Neural progenitor cell (in vitro differentiated cells): Measurements from ENCODE around the gene TXNRD1. TPM values are rescaled to one million over a fixed set of nuclear protein-coding genes. Genes with fewer than 3 reads are reported as not detected.

Experiments used
- DNase-seq: peaks from one replicate; pipeline ENCODE4 v3.0.0-alpha.2; 2016; ENCODE audit warnings: low spot score
- H2AFZ ChIP-seq: fragments of 200-600 bp; sonication (generic); replicated peaks from 2 replicates; pipeline ENCODE4 v1.6.1; 2016; ENCODE audit warnings: antibody characterized with exemption
- H3F3A ChIP-seq: fragments of 200-600 bp; sonication (generic); 2 replicates; pipeline ENCODE4 v1.6.1; 2016; ENCODE audit warnings: antibody characterized with exemption, low read depth
- H3K27ac ChIP-seq: fragments of 200-600 bp; sonication (generic); 2 replicates; pipeline ENCODE4 v1.5.1; 2016; ENCODE audit warnings: mild to moderate bottlenecking
- H3K27me3 ChIP-seq: fragments of 200-600 bp; sonication (generic); 2 replicates; pipeline ENCODE4 v1.6.1; 2016; ENCODE audit warnings: mild to moderate bottlenecking, moderate library complexity
- H3K36me3 ChIP-seq: fragments of 200-600 bp; sonication (generic); 2 replicates; pipeline ENCODE4 v1.5.1; 2016
- H3K4me1 ChIP-seq: fragments of 200-600 bp; sonication (generic); 2 replicates; pipeline ENCODE4 v1.6.1; 2016; ENCODE audit warnings: mixed run types
- H3K4me2 ChIP-seq: fragments of 200-600 bp; sonication (generic); 2 replicates; pipeline ENCODE4 v1.6.1; 2016
- H3K4me3 ChIP-seq: fragments of 200-600 bp; sonication (generic); 2 replicates; pipeline ENCODE4 v1.5.1; 2016
- H3K79me2 ChIP-seq: fragments of 200-600 bp; sonication (generic); 2 replicates; pipeline ENCODE4 v1.6.1; 2016; ENCODE audit warnings: low read depth
- H3K9ac ChIP-seq: fragments of 200-600 bp; sonication (generic); 2 replicates; pipeline ENCODE4 v1.6.1; 2016
- H3K9me3 ChIP-seq: fragments of 200-600 bp; sonication (generic); 2 replicates; pipeline ENCODE4 v1.5.1; 2016; ENCODE audit warnings: low read depth
- H4K20me1 ChIP-seq: fragments of 200-600 bp; sonication (generic); 2 replicates; pipeline ENCODE4 v1.6.1; 2016; ENCODE audit warnings: low read depth
- H3K27ac Mint-ChIP-seq: 3 replicates; pipeline ENCODE4 v1.8.0; 2021; ENCODE audit warnings: mixed read lengths
- H3K27me3 Mint-ChIP-seq: 2 replicates; pipeline ENCODE4 v1.8.0; 2022; ENCODE audit warnings: low read depth, mild to moderate bottlenecking, inconsistent platforms, moderate library complexity, mixed read lengths; ENCODE audit not compliant: insufficient read depth
- H3K36me3 Mint-ChIP-seq: 3 replicates; pipeline ENCODE4 v1.8.0; 2021; ENCODE audit warnings: mixed read lengths
- H3K4me1 Mint-ChIP-seq: 3 replicates; pipeline ENCODE4 v1.8.0; 2021; ENCODE audit warnings: mixed read lengths
- H3K4me3 Mint-ChIP-seq: 3 replicates; pipeline ENCODE4 v1.8.0; 2021; ENCODE audit warnings: mild to moderate bottlenecking, moderate library complexity, mixed read lengths
- H3K9me3 Mint-ChIP-seq: 3 replicates; pipeline ENCODE4 v1.8.0; 2020; ENCODE audit warnings: mixed read lengths
- CTCF ChIP-seq: fragments of 200-600 bp; sonication (generic); IDR thresholded peaks from 2 replicates; pipeline ENCODE4 v1.5.1; 2017; ENCODE audit warnings: antibody characterized with exemption, mild to moderate bottlenecking
- EZH2 ChIP-seq: fragments of 200-600 bp; sonication (generic); IDR thresholded peaks from 2 replicates; pipeline ENCODE4 v1.6.1; 2017; ENCODE audit warnings: antibody characterized with exemption, mild to moderate bottlenecking, moderate library complexity
- EZH2phosphoT487 ChIP-seq: fragments of 200-600 bp; sonication (generic); IDR thresholded peaks from 2 replicates; pipeline ENCODE4 v1.6.1; 2017; ENCODE audit warnings: antibody characterized with exemption
- total RNA-seq: library from RNA; depleted of rRNA; stranded (reverse); fragments of >200 nt; gene quantifications from 2 replicates; pipeline ENCODE4 v1.2.3, GENCODE V29; 2015; ENCODE audit warnings: low replicate concordance

The TXNRD1 gene
- total RNA-seq, 1 donor from 2014 or later, result 99.8 TPM

GRCh38 chr12:104188534-104188933 is 27.0 kb upstream of the TXNRD1 start:
- DNase-seq, result no peak
- H3K4me1 ChIP-seq, result no peaks in the 10 kb centered on the region
- H3K4me3 Mint-ChIP-seq, result no peak overlapping the region
- H3K36me3 ChIP-seq, result no peaks in the 10 kb centered on the region
- H3K4me2 ChIP-seq, result no peak overlapping the region
- H3K79me2 ChIP-seq, result no peaks in the 10 kb centered on the region
- peaks cover 2% of the 10 kb centered on the region for H3K27me3 Mint-ChIP-seq
- no peak overlapping the region for H2AFZ ChIP-seq
- H3K9me3 ChIP-seq, result no peaks in the 10 kb centered on the region
- H3K36me3 Mint-ChIP-seq, result no peaks in the 10 kb centered on the region
- no peak for TF ChIP-seq EZH2
- no peak for TF ChIP-seq CTCF
- no peak for TF ChIP-seq EZH2phosphoT487
- no peaks in the 10 kb centered on the region for H3K27me3 ChIP-seq
- no peak overlapping the region for H3K4me3 ChIP-seq
- H3K4me1 Mint-ChIP-seq, result no peaks in the 10 kb centered on the region
- H3K9ac ChIP-seq, result no peak overlapping the region
- H3K27ac Mint-ChIP-seq, result no peak overlapping the region
- no peaks in the 10 kb centered on the region for H4K20me1 ChIP-seq
- peaks cover 17% of the 10 kb centered on the region for H3K9me3 Mint-ChIP-seq
- no peaks in the 10 kb centered on the region for H3F3A ChIP-seq
- H3K27ac ChIP-seq, result no peak overlapping the region

GRCh38 chr12:104189915-104190555 is 25.5 kb upstream of the TXNRD1 start:
- Histone ChIP-seq H4K20me1 (no peaks in the 10 kb centered on the region), H3K27me3 (no peaks in the 10 kb centered on the region), H3K4me1 (no peaks in the 10 kb centered on the region), H3K4me3 (no peak overlapping the region), H3K27ac (no peak overlapping the region), H3K9me3 (no peaks in the 10 kb centered on the region), H2AFZ (no peak overlapping the region), H3K79me2 (no peaks in the 10 kb centered on the region), H3K36me3 (no peaks in the 10 kb centered on the region), H3K4me2 (no peak overlapping the region), H3K9ac (no peak overlapping the region), H3F3A (no peaks in the 10 kb centered on the region)
- TF ChIP-seq EZH2phosphoT487, result no peak
- Mint-ChIP-seq H3K4me1 (no peaks in the 10 kb centered on the region), H3K36me3 (no peaks in the 10 kb centered on the region), H3K27me3 (peaks cover 4% of the 10 kb centered on the region), H3K9me3 (peaks cover 12% of the 10 kb centered on the region), H3K27ac (no peak overlapping the region), H3K4me3 (no peak overlapping the region)
- no peak for DNase-seq

GRCh38 chr12:104190641-104191176 is 24.9 kb upstream of the TXNRD1 start:
- H3K27ac ChIP-seq, result no peak overlapping the region
- no peak for DNase-seq
- no peak overlapping the region for H3K4me3 ChIP-seq
- H3K9me3 ChIP-seq, result no peaks in the 10 kb centered on the region
- H3K4me1 ChIP-seq, result no peaks in the 10 kb centered on the region
- Mint-ChIP-seq H3K27ac (no peak overlapping the region), H3K9me3 (peaks cover 8% of the 10 kb centered on the region), H3K36me3 (no peaks in the 10 kb centered on the region), H3K4me1 (no peaks in the 10 kb centered on the region), H3K27me3 (peaks cover 4% of the 10 kb centered on the region), H3K4me3 (no peak overlapping the region)
- no peaks in the 10 kb centered on the region for H3F3A ChIP-seq
- no peak overlapping the region for H3K4me2 ChIP-seq
- no peak overlapping the region for H3K9ac ChIP-seq
- no peaks in the 10 kb centered on the region for H4K20me1 ChIP-seq
- H3K79me2 ChIP-seq, result no peaks in the 10 kb centered on the region
- TF ChIP-seq EZH2phosphoT487 (no peak), CTCF (no peak), EZH2 (no peak)
- no peaks in the 10 kb centered on the region for H3K36me3 ChIP-seq
- no peak overlapping the region for H2AFZ ChIP-seq
- H3K27me3 ChIP-seq, result no peaks in the 10 kb centered on the region

- no peak overlapping the region for H3K4me2 ChIP-seq
Measured at GRCh38 chr12:104197264-104197663, 18.3 kb upstream of the TXNRD1 start.

More at GRCh38 chr12:104197264-104197663, 18.3 kb upstream of the TXNRD1 start:
- Histone ChIP-seq H3K27me3 (no peaks in the 10 kb centered on the region), H3K4me1 (no peaks in the 10 kb centered on the region), H4K20me1 (no peaks in the 10 kb centered on the region), H3F3A (no peaks in the 10 kb centered on the region), H3K9ac (no peak overlapping the region), H2AFZ (no peak overlapping the region), H3K79me2 (no peaks in the 10 kb centered on the region), H3K36me3 (no peaks in the 10 kb centered on the region), H3K9me3 (peaks cover 4% of the 10 kb centered on the region), H3K27ac (no peak overlapping the region), H3K4me3 (no peak overlapping the region)
- H3K27ac Mint-ChIP-seq, result no peak overlapping the region
- H3K9me3 Mint-ChIP-seq, result peaks cover 11% of the 10 kb centered on the region
- H3K36me3 Mint-ChIP-seq, result peaks cover 3% of the 10 kb centered on the region
- H3K4me1 Mint-ChIP-seq, result no peaks in the 10 kb centered on the region
- no peak overlapping the region for H3K4me3 Mint-ChIP-seq
- TF ChIP-seq CTCF (no peak), EZH2phosphoT487 (no peak)
- no peak for DNase-seq
- H3K27me3 Mint-ChIP-seq, result peaks cover 8% of the 10 kb centered on the region
